SH-SY5Y (cell line): ENCODE measurements around the gene SEMA4A.

Experiments used
- GATA2 ChIP-seq: IDR thresholded peaks from 2 replicates; pipeline ENCODE4 v1.6.1; 2011; ENCODE audit warnings: mild to moderate bottlenecking, low read depth, low read length
- GATA3 ChIP-seq: IDR thresholded peaks from 2 replicates; pipeline ENCODE4 v1.6.1; 2011; ENCODE audit warnings: low read depth, mild to moderate bottlenecking, low read length, moderate library complexity

The SEMA4A gene

DNA sequence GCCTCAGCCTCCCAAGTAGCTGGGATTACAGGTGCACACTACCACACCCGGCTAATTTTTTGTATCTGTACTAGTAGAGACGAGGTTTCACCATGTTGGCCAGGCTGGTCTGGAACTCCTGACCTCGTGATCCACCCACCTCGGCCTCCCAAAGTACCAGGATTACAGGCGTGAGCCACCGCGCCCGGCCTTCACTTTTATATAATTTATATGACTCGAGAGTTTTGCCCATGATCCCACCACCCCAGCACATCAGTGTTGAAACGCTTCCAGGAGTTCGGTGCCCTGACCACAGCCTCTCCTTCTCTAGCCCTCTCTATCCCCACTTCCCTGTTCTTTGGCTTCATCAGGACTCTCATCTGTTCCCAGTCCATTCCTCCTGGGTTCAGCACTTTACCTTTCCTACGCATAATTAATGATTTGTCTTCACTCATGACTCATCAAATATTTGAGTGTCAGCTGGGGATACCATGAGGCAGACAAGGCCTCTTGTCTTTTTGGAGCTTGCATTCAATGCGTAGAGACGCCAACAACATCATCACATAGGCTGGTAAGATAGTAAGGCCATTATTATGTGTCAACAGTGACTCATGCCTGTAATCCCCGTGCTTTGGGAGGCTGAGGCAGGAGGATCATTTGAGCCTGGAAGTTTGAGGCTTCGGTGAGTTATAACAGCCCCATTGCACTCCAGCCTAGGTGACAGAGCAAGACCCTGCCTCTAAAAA is 60.8 kb downstream of the SEMA4A start:
- TF ChIP-seq GATA2 (no peak), GATA3 (no peak)

DNA sequence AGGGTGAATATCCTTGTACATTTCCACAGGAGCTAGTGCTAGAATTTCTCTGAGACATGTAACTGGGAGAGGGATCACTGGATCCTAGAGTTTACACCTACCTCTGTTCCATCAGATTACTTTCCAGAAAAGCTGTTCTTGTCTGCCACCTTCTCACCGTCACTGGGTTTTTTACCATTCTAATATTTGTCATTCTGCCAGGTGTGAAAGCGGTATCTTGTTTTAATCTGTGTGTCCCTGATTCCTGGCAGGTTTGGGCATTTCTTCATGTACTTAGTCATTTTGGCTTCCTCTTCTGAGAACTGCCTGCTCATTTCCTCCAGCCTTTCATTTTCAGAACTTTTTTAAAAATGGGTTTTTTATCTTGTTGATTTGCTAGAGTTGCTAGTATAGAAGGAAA is 64.5 kb downstream of the SEMA4A start:
- TF ChIP-seq GATA2 = no peak
- TF ChIP-seq GATA3 = no peak

DNA sequence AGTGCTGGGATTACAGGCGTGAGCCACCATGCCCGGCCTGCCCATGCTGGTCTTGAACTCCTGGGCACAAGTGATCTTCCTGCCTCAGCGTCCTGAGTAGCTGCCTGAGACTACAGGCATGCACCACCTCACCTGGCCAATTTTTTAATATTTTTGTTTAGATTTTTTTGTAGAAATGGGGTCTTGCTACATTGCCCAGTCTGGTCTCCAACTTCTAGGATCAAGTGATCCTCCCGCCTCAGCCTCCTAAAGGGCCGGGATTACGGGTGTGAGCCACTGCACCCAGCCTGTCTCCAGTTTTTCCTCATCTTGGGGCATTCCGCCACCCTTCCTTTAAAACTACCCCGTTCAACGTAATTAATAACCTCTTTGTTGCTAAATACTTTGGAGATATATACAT is 66.8 kb downstream of the SEMA4A start:
- TF ChIP-seq GATA2 (no peak), GATA3 (no peak)

DNA sequence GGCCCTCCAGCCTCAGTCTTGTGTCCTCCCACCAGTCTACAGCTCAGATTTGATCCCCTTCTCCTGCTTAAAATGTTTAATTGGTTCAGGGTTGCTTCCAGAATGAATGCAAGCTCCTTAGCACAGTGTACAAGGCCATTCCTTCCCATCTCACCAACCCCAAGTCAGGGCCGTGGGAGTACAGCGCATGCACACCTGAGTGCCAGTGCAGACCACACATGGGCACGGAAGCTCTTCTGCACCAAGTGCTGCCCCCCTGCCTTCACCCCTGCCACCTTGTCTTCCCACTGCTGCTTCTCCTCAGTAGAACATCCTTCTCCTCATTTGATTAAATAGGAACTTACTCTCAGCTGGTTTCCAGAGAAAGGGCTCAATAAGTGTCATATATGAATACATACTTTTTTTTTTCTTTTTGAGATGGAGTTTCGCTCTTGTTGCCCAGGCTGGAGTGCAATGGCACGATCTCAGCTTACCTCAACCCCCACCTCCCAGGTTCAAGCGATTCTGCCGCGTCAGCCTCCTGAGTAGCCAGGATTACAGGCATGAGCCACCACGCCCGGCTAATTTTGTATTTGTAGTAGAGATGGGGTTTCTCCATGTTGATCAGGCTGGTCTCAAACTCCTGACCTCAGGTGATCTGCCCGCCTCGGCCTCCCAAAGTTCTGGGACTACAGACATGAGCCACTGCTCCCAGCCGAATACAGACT is 68.8 kb downstream of the SEMA4A start:
- TF ChIP-seq GATA2 = no peak
- no peak for TF ChIP-seq GATA3

DNA sequence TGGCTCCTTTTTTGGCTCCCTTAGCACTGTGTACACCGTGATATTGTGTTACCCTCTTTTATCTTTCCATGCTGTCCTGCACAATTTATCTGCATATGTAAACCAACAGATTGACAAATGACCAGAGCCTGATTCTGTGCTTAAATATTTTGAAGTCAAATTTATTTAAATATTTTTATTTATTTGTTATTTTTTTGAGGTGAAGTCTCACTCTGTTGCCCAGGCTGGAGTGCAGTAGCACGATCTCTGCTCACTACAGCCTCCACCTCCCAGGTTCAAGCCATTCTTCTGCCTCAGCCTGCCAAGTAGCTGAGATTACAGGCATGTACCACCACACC is 72.3 kb downstream of the SEMA4A start:
- TF ChIP-seq GATA2 (no peak), GATA3 (no peak)

DNA sequence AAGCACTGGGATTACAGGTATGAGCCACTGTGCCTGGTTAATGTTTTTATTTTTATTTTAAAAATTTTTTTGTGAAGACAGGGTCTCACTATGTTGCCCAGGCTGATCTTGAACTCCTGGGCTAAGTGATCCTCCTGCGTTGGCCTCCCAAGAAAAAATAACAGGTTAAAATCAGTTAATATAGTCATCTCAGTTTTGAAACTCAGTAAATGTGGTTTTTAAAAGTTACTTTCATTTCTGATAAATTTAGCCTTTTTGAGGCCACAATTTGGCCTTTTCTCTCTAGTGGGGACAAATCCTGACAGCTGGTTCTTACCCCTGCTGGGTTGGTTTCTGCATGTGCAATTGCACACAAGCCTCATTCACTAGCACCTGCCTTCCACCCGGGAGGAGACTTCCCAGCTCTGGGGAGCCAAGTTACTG is 72.7 kb downstream of the SEMA4A start:
- TF ChIP-seq GATA2 (no peak), GATA3 (no peak)

DNA sequence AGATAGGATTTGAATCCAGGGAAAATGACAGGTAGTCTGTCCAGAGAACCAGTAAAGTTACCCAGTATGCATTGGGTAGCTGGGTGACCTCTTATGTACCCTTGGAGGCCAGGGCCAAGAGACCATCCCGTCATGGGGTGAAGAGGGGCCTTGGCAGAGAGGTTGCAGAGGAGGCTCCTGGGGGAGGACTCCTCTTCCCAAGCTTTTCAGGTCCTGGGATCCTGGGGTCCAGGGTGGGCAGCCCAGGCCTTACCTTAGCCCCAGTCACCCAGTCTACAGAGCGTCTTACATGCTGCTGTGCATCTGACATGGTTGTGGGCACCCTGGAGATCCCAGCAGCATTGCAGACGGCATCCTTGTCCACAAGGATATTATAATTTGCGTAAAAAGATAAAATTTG is 73.4 kb downstream of the SEMA4A start:
- TF ChIP-seq GATA3 = no peak
- no peak for TF ChIP-seq GATA2
